ENCODE data around the gene DDHD1.
"Not testable (repeated sequence)": the region's sequence is repeated elsewhere in the genome, so short reads cannot be mapped to it uniquely, and the experiment has no call there.

The DDHD1 gene

DNA sequence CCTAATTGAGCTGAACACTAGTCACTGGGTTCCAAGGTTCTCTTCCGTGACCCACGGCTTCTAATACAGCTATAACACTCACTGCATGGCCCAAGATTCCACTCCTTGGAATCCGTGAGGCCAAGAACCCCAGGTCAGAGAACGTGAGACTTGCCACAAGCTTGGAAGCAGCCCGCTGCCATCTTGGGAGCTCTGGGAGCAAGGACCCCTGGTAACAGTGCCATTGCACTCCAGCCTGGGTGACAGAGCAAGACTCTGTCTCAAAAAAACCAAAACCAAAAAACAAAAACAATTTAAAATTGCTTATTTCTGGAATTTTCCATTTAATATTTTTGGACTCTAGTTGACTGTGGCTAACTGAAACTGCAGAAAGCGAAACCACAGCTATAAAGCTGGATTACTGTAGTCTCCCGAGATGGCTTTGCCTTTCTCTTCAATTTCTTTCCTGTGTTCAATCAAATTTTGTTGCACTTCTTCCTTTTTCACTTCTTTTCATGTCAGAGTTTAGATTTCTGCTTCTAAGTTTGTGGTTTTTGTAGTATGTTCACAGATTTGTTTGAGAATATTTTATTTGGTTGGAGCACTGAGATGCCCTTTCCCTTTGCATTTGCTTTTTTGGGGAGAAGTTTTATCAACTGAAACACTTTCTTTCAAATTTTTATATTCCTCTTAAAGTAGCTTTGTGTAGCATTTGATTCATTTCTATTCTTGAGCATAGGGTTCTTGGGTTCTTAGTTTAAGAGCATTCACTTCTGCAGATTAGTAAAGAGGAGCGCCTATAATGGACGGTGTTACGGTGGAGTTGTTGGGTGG lies 44.6 kb downstream of the DDHD1 start:
- DNase-seq (ENCODE audit: low spot score): no peak

DNA sequence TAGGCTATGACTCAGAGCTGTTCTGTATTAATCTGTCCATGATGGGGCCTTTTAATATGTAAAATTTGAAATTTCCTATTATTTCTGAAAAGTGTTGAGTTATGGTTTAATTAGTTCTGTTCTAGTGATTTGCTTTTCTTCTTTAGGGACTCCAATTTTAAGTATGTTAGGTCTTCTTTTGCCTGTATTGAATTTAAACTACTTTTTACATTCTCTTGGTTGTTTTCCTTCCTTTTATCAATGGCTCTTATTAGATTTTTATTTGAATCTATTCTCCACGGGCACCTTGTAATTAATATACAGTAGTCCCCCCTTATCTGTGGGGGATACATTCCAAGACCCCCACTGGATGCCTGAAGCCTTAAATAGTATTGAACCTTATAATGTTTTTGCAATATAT lies 46.4 kb downstream of the DDHD1 start:
- no peak for DNase-seq (ENCODE audit: low spot score)

DNA sequence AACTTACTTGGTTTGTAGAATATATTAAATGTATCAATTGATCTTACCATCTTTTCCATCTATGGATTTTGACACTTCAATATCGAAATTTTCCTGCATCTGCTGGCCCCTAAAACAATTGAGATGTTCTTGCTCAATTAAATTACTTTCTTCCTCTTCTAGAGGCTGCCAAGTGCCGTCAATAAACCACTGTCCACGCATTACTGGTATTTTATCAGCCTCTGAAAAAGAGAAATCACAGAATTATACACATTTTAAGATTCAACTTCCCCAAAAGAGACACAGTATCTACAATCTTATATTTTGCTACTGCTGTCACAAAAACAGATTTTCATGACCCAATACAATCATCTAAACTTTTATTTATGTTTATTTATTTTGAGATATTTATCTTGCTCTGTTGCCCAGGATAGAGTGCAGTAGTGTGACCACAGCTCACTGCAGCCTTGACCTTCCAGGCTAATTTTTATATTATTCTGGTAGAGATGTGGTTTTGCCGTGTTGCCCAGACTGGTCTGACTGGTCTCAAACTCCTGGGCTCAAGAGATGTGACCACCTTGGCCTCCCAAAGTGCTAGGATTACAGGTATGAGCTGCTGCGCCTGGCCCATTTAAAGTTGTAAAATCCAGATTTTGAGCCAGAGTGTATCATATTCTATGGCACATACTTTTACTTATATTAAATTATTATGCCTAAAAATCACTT lies 49.3 kb downstream of the DDHD1 start:
- DNase-seq (ENCODE audit: low spot score): no peak

DNA sequence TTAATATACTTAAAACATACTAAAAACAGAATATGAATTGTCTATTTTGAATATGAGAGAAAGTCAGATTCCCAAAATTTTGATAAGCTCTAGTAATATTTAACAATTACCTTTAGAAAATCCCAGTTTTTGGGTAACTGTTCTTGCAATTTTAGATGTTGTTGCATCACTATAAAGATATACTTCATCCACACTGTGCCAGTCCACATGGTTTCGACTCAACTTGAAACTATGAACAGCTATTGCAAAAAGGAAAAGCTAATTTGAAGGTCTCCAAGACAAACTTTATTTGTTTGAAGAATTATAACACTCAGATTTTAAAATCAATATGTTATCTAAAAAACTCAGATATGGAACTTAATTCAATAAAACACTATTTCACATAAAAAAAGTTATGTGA lies 59.9 kb downstream of the DDHD1 start:
- no peak for DNase-seq (ENCODE audit: low spot score)

DNA sequence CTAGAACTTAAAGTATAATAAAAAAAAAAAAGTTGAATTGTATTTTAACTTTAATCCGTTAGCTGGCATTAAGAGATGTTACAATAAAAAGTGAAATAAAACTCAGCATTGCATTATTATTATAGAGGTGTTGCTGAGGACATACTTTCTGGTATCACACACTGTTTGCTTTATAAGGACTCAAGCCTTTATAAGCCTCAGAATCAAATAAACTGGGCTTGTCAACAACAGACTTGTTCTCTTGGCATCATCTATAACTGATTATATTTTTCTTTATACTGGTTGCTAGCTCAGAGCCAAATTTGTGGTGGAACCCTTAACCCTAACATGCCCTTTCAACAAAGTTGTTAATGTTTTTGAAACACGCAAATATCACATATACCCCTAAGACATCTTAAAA lies 62.3 kb downstream of the DDHD1 start:
- no peak for DNase-seq (ENCODE audit: low spot score)

DNA sequence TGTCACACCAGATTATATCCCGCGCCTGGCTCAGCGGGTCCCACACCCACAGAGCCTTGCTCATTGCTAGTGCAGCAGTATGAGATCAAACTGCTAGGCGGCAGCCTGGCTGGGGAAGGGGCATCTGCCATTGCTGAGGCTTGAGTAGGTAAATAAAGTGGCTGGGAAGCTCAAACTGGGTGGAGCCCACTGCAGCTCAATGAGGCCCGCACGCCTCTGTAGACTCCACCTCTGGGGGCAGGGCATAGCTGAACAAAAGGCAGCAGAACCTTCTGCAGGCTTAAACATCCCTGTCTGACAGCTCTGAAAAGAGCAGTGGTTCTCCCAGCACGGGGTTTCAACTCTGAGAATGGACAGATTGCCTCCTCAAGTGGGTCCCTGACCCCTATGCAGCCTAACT lies 68.2 kb downstream of the DDHD1 start:
- not testable (repeated sequence) for DNase-seq (ENCODE audit: low spot score)

DNA sequence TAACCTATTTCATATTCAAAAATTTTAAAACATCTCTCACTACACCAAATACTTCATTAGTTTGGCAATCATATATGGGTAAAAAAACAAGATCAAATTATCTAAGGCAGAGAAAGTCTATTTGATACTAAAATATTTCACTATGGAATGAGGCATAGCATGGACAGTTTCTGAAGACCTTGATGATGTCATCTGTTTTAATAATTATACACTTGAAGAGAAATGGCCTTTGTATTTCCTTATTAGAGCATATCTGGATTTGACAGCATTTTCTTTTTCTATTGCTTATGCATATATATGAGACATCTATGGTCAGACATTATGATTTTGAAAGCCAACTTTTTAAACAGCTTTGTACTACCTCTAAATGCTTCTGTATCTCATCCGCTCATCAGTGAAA lies 88.6 kb downstream of the DDHD1 start:
- DNase-seq (ENCODE audit: low spot score): no peak

DNA sequence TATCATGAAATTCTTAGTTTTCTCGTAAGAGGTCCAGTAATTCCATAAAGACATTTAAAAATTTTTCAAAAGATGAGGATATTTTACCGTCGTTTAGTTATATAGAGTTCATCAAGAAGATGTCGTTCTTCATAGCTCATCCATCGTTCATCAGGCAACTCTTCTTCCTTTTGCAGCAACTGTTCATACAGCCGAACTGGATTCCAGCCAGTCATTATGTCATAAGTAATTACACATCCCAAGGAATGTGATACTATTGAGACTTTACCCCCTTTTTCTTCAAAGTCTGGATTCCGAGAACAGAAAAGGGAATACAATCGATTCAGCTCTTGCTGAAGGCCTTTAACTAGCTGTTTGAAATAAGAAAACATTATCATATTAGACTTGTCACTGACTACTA lies 90.3 kb downstream of the DDHD1 start:
- DNase-seq (ENCODE audit: low spot score): peak; percentile 5

DNA sequence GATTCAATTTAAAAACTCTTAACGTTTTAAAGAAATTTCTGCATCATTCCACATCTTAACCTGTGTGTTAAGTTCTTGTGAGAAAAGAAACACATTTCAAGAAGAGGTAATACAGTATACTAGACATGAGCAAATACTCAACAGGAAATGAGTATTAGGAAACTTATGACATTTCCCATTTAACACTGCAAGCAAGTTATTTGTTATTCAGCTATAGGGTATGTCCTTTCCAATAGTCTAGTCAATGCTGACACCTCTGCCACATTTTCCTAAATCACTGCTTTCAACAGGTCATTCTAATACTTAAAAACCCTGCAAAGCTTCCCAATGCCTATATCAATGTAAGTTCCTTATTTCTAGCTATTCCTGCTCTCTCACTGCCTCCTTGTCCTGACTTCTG lies 93.1 kb downstream of the DDHD1 start:
- DNase-seq (ENCODE audit: low spot score): no peak

DNA sequence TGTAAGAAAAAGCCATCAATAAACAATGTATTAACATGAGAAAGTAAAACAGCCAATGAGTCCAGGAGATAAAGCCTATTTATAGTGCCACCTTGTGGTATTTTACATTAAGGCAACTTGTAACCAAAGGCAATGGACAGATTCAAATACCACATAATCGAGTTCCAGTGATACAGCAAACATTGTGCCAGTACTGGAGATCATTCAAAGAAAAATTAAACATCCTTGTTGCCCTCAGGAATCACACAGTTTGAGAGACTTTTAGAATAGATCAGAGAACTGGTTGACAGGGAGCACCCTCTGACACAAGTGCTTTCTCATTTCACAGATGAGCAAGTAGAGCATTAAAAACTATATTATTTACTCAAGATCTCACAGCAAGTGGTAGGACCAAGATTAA lies 98.1 kb downstream of the DDHD1 start:
- DNase-seq (ENCODE audit: low spot score): peak; percentile 68

DNA sequence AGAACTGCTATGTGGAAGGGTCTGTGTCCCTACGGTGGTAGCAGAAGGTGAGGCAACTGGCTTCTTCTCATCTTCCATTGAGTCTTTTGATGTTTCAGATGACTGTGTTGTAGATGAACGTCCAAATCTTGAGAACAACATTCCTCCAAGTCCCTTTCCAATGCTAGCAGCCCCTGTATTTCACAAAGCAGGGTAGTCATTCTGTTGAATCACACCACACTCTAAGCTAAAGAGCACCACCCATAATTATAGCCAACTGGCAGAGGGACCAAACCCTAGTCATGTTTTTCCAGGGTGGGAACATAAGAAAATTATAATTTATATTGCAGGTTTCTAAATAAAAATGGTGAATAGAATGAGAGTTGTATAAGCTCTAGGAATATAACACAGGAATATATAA lies 98.7 kb downstream of the DDHD1 start:
- no peak for DNase-seq (ENCODE audit: low spot score)

DNA sequence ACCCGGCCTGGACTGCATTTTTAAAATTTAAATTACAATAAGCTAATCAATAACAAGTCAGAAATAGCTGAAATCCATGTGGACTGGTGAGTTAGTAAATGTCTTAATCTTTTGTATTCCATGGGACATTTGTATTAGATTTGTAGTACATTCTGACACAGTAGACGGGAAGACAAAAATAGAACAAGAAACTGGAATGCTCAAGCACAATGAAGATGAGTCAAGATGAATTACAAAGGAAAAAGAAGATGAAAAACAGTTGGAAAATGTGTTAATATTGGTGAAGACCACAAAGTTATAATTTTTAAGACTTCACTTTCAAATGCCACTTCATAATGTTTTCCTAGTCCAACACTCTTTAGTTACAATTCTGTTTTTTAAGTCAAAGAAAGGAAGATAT lies 104.5 kb downstream of the DDHD1 start:
- DNase-seq (ENCODE audit: low spot score): no peak

DNA sequence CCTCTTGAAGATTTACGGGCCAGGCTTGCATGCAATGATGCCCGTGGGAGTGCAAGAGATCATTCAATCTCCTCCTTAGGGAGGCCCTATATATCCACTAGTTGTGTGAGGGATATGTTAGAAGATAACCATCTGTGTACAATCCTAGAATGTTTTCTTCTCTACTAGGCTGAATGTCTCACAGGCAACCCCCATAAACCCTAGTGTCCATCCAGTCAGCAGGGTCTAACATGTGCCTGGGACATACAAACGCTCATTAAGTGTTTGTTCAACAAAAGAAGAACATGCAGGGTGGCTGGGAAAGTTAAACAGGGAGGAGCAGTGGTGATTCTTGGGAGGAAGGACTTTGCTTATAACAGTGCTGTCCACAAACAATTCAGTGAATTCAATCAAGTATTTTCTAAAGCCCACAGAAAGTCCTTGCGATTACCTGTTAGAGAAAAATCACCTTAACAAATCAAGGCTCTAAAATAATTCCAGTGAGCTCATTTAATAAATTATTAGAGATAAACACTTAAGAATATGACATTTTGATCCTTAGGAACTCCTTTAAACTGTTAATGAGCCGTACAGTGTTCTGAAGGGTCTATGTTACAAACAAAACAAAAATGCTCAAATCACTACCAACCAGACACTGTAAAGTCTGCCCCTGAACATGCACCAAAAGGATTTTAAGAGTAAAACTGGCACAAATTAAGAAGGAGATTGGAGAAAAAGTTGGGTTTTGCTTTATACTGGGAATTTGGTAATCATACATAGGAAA lies 105.6 kb downstream of the DDHD1 start:
- no peak for DNase-seq (ENCODE audit: low spot score)

DNA sequence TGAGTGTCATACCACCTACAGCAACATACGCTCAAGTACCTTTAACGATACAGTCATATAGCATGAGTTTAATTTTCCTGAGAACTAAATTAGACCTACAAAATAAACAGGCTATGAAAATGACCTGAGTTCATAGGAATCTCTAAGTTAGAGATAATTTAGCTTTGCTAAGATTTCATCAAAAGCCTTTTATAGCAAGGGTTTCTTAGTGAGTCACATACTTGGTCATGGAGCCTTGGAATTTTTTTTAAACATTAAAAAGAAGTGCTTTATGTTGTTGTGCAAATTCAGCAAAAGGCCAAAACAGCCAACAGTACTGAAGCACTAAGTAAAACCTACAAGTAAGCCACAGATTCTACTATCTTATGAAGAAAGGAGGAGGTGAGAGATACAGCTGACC lies 108.6 kb downstream of the DDHD1 start:
- no peak for DNase-seq (ENCODE audit: low spot score)

DNA sequence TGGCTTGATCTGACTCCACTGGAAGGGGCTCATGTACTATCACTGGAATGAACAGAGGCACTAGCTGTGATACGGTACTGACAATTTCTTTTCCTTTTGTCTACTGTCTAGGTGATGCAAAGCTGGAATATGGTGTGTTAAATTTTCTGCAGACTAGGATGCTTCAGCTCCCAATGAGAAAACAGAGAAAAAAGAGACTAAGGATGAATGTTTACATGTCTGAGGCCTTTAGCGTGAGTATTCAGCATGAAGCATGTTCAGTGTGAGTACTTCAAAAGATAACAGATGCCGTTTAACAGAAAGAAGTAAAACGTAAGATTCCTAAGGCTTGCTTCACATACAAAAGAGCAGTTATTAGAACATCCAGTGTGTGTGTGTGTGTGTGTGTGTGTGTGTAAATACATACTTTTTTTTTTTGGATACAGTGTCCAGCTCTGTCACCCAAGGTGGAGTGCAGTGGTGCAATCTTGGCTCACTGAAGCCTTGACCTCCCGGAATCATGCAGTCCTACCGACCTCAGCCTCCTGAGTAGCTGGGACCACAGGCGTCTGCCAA lies 110.0 kb downstream of the DDHD1 start:
- no peak for DNase-seq (ENCODE audit: low spot score)

DNA sequence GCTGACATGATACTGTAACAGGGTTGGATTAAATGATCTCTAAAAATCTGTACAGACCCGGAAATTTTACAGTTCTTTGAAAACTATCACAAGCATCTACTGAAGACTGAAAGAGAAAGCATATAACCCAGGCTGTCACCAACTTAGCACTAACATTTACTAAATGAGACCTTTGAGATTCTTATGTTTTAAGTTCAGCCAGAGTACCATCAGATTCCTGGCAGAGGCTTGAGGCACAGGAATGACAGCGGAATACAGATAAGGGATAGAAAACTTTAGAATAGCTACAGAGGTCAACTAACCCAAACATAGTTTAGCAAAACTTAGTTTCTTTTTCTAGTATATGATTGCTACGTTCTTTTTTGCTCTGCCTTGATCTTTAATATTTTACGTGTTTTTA lies 110.6 kb downstream of the DDHD1 start:
- DNase-seq (ENCODE audit: low spot score): no peak

DNA sequence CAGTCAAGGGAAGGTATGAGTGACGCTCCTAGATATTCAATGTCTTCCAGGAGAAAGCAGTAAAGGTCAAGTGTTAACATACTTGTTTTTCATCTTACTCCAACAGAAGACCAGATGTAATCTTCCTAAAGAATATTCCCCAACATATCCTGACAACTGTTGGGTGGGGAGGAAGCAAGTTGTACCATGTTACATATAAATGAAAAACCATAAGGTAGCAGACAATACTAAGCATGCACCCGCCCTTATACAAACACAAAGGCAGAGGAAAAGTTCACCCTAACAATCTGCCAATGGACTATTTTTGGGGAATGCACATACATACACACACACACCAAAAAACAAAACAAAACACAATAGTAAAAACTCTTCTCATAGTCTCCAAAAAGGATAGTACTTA lies 112.1 kb downstream of the DDHD1 start:
- no peak for DNase-seq (ENCODE audit: low spot score)

DNA sequence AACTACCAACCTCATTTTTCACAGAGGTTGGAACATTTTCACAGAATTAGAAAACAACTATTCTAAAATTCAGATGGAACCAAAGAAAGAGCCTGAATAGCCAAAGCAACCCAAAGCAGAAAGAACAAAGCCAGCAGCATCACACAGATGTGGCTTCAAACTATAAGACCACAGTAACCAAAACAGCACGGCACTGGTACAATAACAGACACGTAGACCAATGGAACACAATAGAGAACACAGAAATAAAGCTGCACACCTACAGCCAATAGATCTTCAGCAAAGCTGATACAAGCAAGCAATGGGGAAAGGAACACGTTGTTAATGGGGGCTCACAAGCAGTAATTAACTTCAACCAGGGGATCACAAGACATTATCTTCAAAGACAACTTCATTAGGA lies 114.5 kb downstream of the DDHD1 start:
- DNase-seq (ENCODE audit: low spot score): no peak

DNA sequence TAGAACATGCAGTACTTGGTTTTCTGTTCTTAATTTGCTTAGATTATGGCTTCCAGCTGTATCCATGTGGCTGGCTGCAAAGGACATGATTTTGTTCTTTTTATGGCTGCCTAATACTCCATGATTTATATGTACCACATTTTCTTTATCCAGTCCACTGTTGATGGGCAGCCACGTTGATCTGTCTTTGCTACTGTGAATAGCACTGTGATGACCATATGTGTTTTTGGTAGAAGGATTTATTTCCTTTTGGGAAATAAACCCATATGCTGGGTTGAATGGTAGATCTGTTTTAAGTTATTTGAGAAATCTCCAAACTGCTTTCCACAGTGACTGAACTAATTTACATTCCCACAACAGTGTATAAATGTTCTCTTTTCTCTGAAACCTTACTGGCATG lies 116.1 kb downstream of the DDHD1 start:
- no peak for DNase-seq (ENCODE audit: low spot score)

DNA sequence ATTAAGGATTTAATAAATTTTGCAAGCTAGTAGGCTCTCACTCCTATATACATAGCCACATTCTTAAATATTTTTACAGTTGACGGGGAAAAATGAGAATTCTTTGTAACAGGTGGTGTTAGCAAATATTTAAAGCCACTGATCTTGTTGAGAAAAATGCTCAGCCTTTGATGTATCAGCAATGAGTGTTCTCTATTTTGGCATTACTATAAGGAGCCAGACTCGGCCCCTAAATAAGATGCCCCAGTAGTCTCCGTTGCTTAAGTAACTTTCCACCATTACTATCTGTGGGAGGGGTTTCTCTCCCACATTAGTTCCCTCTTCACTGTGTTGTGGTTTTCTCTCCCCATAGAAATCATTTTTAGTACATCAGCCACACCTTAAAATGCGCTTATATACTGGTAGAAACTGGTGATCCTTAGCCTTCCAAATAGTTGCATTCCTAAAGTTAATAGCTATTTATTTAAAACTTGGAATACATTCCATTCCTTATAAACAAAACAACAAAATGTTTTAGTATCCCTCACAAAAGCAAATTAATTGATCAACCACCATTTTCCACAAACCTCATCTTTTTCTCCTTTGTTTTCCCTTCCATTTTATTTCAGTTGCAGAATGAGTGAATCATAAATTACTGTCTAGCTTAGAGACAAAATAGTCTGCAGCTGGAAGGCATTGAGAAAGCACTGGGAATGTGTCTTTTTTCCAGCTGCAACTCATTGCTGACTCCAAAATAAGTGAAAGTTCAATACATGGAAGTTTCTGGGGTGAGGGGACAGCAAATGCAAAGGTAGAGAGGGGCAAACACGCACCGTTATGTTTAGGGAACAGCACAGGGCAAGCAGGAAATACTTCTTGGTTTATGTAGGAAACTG lies 117.5 kb downstream of the DDHD1 start:
- no peak for DNase-seq (ENCODE audit: low spot score)

DNA sequence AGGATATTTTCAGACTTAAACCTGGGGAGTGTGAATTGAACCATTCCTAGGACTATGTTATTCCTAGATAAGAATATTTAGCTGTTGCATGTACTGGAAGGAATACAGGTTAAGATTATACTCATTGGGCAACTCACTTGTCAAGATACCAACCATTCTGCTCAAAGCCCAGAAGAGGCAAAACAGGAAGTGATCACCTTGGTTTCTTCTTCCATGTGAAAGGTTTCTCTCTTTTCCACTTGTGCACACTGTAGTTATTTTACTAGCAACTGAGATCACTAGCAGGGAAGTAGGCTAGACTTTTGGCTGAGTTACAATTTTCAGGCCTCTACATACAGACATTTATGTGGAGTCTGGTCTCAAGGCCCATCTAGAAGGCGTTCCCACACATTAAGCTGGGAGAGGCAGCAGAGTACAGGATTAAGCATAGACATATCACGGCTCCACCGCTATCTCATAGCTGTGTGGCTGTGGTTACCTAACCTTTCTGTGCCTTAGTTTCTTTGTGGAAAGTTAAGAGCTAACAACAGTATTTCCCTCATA lies 118.4 kb downstream of the DDHD1 start:
- no peak for DNase-seq (ENCODE audit: low spot score)
